ENCODE results near the gene PLEKHA7.
A peak's percentile ranks its signal among the peaks of the same experiment; 100 is the strongest.

The PLEKHA7 gene

DNA sequence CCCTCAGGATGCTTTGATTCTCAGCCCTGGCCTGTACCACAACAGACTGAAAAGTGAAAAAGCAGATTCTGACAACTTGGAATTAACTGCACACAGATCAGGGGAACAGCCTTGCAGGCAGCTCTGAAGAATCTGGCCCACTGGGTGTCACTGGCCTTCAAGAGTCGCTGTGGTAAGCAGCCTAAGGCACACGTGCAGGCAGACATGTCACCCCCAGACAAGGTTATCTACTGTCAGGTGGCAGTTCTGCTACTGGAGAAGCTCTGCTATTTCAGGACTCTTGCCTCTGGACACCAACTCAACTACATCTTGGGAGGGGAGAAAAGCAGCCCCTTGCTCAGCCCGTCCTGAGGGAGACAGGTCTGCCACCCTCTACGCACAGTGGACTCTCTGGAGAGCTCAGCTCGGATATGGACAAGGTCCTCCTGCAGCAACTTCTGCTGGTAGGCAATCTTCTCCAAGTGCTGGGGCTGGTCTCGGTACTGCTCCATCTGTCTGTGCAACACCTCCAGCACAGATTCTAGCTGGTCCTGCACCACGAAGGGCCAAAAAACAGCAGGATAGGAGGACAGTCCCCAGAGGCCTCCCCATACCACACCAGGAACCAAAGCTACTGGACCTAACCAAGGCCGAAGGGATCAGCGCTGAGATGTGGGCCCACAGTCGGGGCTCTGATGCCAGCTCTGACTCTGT is 212.8 kb downstream of the PLEKHA7 start:
- DNase-seq: no peak

- DNase-seq: no peak
Measured at GRCh38 chr11:16800382-16800781, 213.8 kb downstream of the PLEKHA7 start.

GRCh38 chr11:16799890-16800289 is 214.3 kb downstream of the PLEKHA7 start:
- DNase-seq: no peak

DNA sequence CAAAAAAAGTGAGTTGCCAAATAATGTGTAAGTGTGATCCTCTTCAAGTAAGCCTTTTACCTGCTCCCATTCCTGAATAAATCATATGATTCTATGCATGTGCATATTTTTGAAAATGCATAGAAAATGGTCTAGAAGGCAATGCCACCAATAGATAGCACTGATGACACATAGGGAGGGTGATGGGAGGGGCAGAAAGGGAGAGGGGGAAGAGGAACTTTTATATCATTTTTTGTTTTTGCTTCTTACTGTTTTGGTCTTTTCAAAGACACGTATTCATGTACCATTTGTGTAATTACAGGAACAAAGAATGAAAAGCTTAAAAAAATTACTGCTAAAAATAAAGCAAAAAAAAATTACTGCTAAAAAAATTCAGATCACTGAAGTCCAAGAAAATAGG is 215.0 kb downstream of the PLEKHA7 start:
- no peak for DNase-seq

- no peak for DNase-seq
Measured at GRCh38 chr11:16797776-16798175, 216.4 kb downstream of the PLEKHA7 start.

GRCh38 chr11:16796311-16796710 is 217.9 kb downstream of the PLEKHA7 start:
- DNase-seq: no peak

DNA sequence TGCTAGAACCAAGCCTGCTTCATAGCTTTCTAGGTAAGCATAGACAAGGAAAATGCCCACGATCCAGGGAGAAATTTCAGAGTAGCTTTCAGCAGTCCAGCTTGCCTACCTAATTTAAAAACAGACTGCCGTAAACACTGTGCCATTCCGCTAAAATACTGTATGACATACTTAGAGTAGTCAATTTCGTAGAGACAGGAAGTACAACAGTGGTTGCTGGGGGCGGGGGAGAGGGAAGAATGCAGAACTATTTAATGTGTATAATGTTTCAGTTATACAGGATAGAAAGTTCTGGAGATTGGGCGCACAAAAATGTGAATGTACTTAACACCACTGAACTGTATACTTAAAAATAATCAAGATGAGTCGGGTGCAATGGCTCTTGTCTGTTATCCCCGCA is 219.1 kb downstream of the PLEKHA7 start:
- no peak for DNase-seq

DNA sequence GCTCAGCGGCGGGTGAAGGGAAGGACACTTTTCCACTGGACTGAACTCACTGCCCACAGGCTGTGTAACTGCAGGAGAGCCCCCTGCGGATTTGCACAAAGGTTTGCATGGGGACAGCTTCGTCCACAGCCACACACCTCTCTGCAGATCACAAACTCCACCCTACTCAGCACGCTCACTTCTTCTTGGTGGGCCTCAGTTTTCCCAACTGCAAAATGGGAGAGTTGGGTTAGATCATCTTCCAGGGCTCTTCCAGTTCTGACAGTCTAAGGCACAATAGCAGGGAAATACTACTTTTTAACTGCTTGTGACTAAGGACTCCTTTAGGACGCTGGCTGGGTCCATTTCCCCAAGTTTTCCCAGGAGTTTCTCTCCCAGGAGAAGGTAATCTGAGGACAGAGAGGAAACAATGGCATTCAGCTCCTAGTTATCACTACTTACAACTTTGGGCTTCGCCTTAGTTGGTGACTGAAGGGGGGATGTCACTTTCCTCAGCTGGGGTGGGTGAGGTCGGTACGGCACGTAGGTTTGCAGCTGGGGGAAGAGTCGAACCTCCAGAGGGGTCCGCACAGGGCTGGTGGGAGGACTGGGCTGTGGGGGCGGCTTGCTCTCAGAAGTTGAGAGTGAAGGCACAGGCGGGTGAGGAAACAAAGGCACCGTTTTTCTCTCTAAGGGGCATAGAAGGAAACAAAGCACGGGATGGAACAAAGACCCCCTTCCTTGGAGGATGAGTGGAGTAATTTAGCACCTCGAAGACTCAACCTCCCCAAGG is 220.0 kb downstream of the PLEKHA7 start:
- no peak for DNase-seq

DNA sequence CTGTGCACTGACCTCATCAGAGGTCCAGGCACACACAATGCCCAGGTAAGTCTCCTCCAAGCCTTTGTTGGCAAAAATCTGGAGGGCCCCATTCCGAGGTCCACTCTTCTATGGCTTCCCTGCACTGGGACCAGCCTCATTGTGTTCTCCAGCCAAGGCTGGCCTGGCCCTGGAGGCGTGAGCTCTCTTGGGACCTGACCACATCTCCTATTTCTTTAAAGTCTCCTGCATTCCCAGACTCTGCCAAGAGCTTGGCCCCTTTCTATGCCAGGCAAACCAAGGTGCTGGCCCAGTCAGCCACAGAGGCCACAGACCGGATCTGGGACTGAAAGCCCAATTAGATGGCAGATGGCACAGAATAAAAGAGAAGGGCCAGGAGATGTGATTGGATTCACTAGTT is 220.7 kb downstream of the PLEKHA7 start:
- DNase-seq: no peak

- no peak for DNase-seq
Measured at GRCh38 chr11:16793009-16793408, 221.2 kb downstream of the PLEKHA7 start.

DNA sequence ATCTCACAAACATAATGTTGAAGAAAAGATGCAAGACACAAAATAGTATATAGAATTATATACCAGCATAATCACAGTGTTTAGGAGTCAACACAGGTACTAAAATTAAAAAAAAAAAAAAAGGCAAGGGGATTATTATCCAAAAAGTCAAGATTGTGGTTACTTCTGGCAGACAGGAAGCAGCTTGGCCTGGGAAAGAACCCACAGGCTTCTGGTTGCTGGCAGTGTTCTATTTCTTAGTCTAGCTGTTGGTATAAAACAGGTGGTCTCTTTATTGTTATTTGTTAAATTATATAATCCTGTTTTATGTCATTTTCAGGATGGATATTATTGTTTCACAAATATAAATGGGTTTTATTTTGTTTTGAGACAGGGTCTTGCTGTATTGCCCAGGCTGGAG is 221.8 kb downstream of the PLEKHA7 start:
- DNase-seq: no peak

DNA sequence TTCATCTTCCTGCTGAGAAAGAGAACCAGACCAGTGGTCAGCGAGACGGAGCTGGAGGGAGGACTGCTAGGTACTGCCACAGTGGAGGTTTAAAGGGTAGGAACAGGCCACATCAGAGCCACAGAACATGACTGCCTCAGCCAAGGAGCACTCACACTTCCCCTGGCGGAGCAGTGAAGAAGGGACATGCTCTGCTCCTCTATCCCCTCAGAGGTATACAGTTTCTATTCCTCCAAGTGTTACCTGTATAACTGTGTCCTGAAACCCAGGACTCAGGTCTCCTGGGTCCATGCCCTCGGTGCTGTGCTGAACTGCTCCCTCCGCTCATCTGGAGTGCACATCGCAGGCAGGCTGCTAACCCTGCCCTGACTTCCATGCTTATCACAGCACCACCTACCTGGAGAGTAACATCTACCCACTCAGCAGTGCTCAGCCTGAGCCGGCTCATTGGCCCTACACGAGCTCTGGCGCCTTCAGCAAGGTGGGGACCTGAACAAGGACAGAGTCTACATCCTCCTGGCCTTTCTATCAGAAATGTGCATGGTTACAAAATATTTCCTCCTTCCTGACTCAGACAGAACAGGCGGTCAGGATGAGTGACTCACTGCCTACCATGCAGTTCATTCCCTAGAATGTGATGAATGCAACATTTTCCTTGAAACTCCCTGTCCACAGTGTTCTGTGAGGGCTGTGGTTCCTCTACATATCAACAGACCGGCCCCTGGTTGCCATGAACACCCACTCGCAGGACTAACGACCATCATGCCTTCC is 222.8 kb downstream of the PLEKHA7 start:
- no peak for DNase-seq

GRCh38 chr11:16790486-16791190 is 223.6 kb downstream of the PLEKHA7 start:
- DNase-seq: no peak

DNA sequence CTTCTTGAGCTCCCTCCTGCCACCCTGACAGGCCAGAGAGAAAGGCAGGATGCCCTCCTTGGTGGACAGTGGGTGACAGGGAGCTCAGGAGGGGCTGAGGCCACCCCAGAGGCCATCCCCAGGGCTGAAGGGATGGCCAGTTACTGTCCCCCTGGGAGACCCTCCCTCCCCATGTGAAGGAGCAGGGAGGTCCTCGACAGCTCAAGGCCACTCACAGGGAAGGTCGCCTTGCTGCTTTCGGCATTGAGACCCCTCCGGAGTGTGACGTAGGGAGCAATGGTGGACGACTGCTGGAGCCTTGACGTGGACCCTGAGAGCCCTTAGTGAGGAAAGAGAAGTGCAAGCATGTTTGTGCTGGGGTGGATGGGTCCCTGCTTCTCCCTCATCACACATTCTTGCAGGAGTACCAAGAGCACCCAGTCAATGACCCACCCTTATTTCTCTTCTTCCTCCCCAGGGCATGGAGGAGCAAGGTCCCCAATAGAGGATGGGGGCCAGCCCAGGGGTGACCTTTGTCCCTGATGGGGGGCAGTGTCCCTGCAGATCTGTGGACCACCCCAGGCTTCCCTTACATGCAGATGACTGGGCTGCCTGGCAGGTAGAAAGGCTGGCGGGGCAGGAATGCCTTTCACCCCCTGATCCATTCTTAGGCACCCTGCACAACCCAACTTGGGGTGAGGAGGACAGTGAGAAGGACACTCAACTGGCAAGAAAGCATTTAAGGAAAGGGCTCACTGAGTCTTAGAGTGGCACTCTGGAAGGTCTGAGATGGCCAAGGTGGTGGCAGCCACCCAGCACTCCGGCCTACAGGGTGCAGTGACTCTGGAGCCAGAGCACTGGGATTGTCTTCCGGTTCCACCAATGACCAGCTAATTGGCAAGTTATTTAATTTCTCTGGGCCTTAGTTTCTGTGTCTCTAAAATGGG is 224.4 kb downstream of the PLEKHA7 start:
- DNase-seq: no peak

DNA sequence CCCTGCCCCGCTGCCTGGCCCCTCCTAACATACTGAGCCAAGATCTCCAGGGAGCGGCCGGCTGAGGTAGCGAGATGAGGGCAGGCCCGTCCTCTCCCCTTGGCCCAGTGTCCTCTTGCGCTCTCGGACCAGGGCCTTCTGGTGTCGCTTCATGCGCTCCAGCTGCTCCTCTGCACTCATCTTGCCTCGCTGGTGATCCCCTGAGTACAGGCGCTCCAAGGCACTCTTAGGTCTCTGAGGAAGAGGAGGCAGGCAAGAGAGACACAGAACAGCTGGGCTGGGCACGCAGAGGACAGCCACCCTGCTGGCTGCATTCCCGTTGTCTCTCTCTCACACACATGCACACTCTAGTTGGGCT is 225.2 kb downstream of the PLEKHA7 start:
- DNase-seq: no peak

DNA sequence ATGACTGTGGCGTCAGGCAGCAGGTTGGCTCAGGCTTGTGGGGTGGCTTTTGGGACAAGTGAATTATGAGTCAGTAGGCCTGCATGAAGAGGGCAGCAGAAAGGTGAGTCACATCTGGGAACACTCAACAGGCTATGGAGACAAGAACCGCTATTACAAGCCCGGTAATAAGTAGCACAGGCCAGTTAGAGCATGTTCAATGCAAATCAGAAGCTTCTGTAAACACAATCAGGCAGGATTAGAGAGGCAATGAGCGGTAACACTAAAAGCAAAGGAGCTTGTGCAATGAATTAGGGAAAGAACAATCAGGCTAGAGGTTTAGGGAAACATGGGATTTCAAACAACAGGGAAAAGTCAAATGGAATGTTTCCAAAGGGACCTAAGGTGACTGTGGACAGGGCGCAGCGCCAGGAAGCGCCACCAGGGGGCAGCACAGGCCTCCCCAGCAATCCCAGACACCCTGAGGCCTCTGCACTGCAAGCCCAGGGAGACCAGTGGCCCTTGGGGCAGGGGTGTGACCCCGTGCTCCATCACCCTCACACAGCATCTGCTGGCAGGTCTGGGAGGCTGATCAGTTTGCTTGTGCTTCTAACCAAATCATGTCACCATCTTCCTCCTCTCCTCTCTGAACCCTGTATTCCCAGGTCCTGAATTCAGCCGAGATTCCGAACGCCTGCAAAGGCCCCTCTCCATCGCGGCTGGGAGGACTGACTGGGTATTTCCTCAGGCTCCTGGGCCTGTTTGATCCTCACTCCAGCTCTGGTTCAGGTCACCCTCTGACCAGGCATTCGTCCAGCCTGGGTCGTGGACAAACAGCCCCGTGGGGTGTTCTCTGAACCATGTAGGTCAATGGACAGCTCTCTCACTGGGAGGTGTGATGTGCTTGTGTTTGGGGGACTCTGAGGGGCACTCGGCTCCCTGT is 225.8 kb downstream of the PLEKHA7 start:
- DNase-seq: peak; percentile 70

- DNase-seq: no peak
Measured at GRCh38 chr11:16787035-16787742, 227.0 kb downstream of the PLEKHA7 start.

DNA sequence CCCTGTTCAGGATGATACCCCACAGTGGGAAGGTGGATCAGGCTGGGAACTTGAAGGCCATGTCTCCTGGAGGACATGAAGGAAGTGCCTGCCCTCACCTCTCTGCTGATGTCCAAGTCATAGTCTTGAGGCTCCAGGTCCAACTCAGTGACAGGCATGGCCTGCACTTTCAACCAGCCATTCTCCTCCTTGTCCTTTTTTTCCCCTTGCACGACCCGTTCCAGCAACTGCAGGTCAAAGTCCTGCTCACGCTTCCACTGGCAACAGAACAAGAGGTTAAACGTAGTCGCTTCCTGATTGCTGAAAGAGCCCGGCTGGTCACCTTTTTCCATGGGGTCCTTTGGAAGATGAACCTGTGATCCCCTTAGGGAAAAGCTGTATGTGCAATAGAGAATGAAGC is 228.1 kb downstream of the PLEKHA7 start:
- DNase-seq: no peak

- peak; percentile 72 for DNase-seq
Measured at GRCh38 chr11:16785520-16786128, 228.6 kb downstream of the PLEKHA7 start.

DNA sequence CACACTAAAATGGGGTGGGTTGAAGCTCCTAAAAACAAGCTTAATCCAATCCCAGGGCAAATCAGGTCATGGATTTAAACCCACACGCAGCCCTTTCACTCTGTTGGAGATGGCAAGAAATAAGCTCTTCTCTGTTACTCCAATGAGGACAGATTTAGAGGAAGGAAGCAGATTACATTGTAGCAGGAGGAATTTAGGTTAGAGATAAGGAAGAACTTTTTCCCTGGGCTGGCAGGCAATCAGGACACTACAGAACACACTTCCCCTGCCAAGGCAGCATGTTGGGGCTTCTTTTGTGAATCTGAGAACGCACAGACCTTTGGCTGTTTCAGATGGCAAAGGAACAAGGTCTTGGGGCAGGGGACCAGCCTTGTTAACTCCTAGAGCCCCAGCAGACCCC is 229.5 kb downstream of the PLEKHA7 start:
- no peak for DNase-seq

Measured in left hindlimb (tissue), 1 donor.